Measurements from ENCODE around the gene VANGL1. TPM values are rescaled to one million over a fixed set of nuclear protein-coding genes. Genes with fewer than 3 reads are reported as not detected.

Gene VANGL1
- total RNA-seq, 1 donor from 2014 or later, result 9.5 TPM

GRCh38 chr1:115719285-115719684 lies 77.5 kb downstream of the VANGL1 start:
- no peak for DNase-seq (ENCODE audit: low spot score)
- H3K27me3 Mint-ChIP-seq (ENCODE audit: low read depth), result peaks cover 28% of the 10 kb centered on the region
- peaks cover 2% of the 10 kb centered on the region for H3K4me1 Mint-ChIP-seq (ENCODE audit: low read depth)
- H3K9me3 Mint-ChIP-seq, result no peaks in the 10 kb centered on the region
- intact Hi-C loops (cut with micrococcal nuclease), result no loop called here
- H3K27ac Mint-ChIP-seq, result no peak overlapping the region
- H3K4me3 Mint-ChIP-seq (ENCODE audit: low read depth), result no peak overlapping the region
- H3K36me3 Mint-ChIP-seq (ENCODE audit: low read depth), result no peaks in the 10 kb centered on the region

- H3K36me3 Mint-ChIP-seq (ENCODE audit: low read depth), result no peaks in the 10 kb centered on the region
- H3K27ac Mint-ChIP-seq, result no peak overlapping the region
- intact Hi-C loops (cut with micrococcal nuclease), result no loop called here
These were observed 80.5 kb downstream of the VANGL1 start for GRCh38 chr1:115722221-115722620.

GRCh38 chr1:115723756-115724155 lies 82.0 kb downstream of the VANGL1 start:
- H3K4me1 Mint-ChIP-seq (ENCODE audit: low read depth), result no peaks in the 10 kb centered on the region
- H3K36me3 Mint-ChIP-seq (ENCODE audit: low read depth), result no peaks in the 10 kb centered on the region
- no peak overlapping the region for H3K4me3 Mint-ChIP-seq (ENCODE audit: low read depth)
- no peak for DNase-seq (ENCODE audit: low spot score)
- intact Hi-C loops (cut with micrococcal nuclease), result no loop called here
- H3K27me3 Mint-ChIP-seq (ENCODE audit: low read depth), result peaks cover 16% of the 10 kb centered on the region
- H3K27ac Mint-ChIP-seq, result no peak overlapping the region
- H3K9me3 Mint-ChIP-seq, result no peaks in the 10 kb centered on the region

More at GRCh38 chr1:115722221-115722620, 80.5 kb downstream of the VANGL1 start:
- no peaks in the 10 kb centered on the region for H3K9me3 Mint-ChIP-seq
- no peak overlapping the region for H3K4me3 Mint-ChIP-seq (ENCODE audit: low read depth)
- peaks cover 2% of the 10 kb centered on the region for H3K4me1 Mint-ChIP-seq (ENCODE audit: low read depth)
- DNase-seq (ENCODE audit: low spot score), result no peak
- peaks cover 18% of the 10 kb centered on the region for H3K27me3 Mint-ChIP-seq (ENCODE audit: low read depth)

GRCh38 chr1:115725600-115725999 lies 83.8 kb downstream of the VANGL1 start:
- Mint-ChIP-seq H3K36me3 (ENCODE audit: low read depth) (no peaks in the 10 kb centered on the region), H3K9me3 (no peaks in the 10 kb centered on the region), H3K4me3 (ENCODE audit: low read depth) (no peak overlapping the region), H3K4me1 (ENCODE audit: low read depth) (no peaks in the 10 kb centered on the region), H3K27ac (no peak overlapping the region), H3K27me3 (ENCODE audit: low read depth) (peaks cover 13% of the 10 kb centered on the region)
- intact Hi-C loops (cut with micrococcal nuclease), result no loop called here
- DNase-seq (ENCODE audit: low spot score), result no peak

- Mint-ChIP-seq H3K36me3 (ENCODE audit: low read depth) (no peaks in the 10 kb centered on the region), H3K27me3 (ENCODE audit: low read depth) (peaks cover 13% of the 10 kb centered on the region), H3K27ac (no peak overlapping the region), H3K4me1 (ENCODE audit: low read depth) (no peaks in the 10 kb centered on the region), H3K4me3 (ENCODE audit: low read depth) (no peak overlapping the region), H3K9me3 (no peaks in the 10 kb centered on the region)
- no peak for DNase-seq (ENCODE audit: low spot score)
- intact Hi-C loops (cut with micrococcal nuclease), result no loop called here
These were observed 84.4 kb downstream of the VANGL1 start for GRCh38 chr1:115726161-115726560.

- Mint-ChIP-seq H3K9me3 (no peaks in the 10 kb centered on the region), H3K27me3 (ENCODE audit: low read depth) (peaks cover 13% of the 10 kb centered on the region), H3K36me3 (ENCODE audit: low read depth) (no peaks in the 10 kb centered on the region), H3K4me1 (ENCODE audit: low read depth) (no peaks in the 10 kb centered on the region), H3K4me3 (ENCODE audit: low read depth) (no peak overlapping the region), H3K27ac (no peak overlapping the region)
- no peak for DNase-seq (ENCODE audit: low spot score)
- intact Hi-C loops (cut with micrococcal nuclease), result no loop called here
These were observed 84.8 kb downstream of the VANGL1 start for GRCh38 chr1:115726570-115726969.

GRCh38 chr1:115727706-115728249 lies 86.0 kb downstream of the VANGL1 start:
- H3K9me3 Mint-ChIP-seq, result no peaks in the 10 kb centered on the region
- H3K27me3 Mint-ChIP-seq (ENCODE audit: low read depth), result peaks cover 13% of the 10 kb centered on the region
- H3K4me1 Mint-ChIP-seq (ENCODE audit: low read depth), result no peaks in the 10 kb centered on the region
- H3K4me3 Mint-ChIP-seq (ENCODE audit: low read depth), result no peak overlapping the region
- intact Hi-C loops (cut with micrococcal nuclease), result no loop called here
- H3K36me3 Mint-ChIP-seq (ENCODE audit: low read depth), result no peaks in the 10 kb centered on the region
- DNase-seq (ENCODE audit: low spot score), result no peak
- no peak overlapping the region for H3K27ac Mint-ChIP-seq

GRCh38 chr1:115728341-115728740 lies 86.6 kb downstream of the VANGL1 start:
- intact Hi-C loops (cut with micrococcal nuclease), result no loop called here
- H3K36me3 Mint-ChIP-seq (ENCODE audit: low read depth), result no peaks in the 10 kb centered on the region
- H3K27ac Mint-ChIP-seq, result no peak overlapping the region
- DNase-seq (ENCODE audit: low spot score), result no peak
- no peak overlapping the region for H3K4me3 Mint-ChIP-seq (ENCODE audit: low read depth)
- H3K27me3 Mint-ChIP-seq (ENCODE audit: low read depth), result peaks cover 13% of the 10 kb centered on the region
- H3K4me1 Mint-ChIP-seq (ENCODE audit: low read depth), result no peaks in the 10 kb centered on the region
- H3K9me3 Mint-ChIP-seq, result no peaks in the 10 kb centered on the region

- H3K4me3 Mint-ChIP-seq (ENCODE audit: low read depth), result no peak overlapping the region
- intact Hi-C loops (cut with micrococcal nuclease), result no loop called here
- H3K36me3 Mint-ChIP-seq (ENCODE audit: low read depth), result no peaks in the 10 kb centered on the region
- no peaks in the 10 kb centered on the region for H3K9me3 Mint-ChIP-seq
- H3K27me3 Mint-ChIP-seq (ENCODE audit: low read depth), result peaks cover 12% of the 10 kb centered on the region
- no peak for DNase-seq (ENCODE audit: low spot score)
- H3K27ac Mint-ChIP-seq, result no peak overlapping the region
- no peaks in the 10 kb centered on the region for H3K4me1 Mint-ChIP-seq (ENCODE audit: low read depth)
These were observed 88.0 kb downstream of the VANGL1 start for GRCh38 chr1:115729756-115730155.

GRCh38 chr1:115732316-115732715 lies 90.5 kb downstream of the VANGL1 start:
- DNase-seq (ENCODE audit: low spot score), result no peak
- Mint-ChIP-seq H3K4me3 (ENCODE audit: low read depth) (no peak overlapping the region), H3K9me3 (no peaks in the 10 kb centered on the region), H3K36me3 (ENCODE audit: low read depth) (no peaks in the 10 kb centered on the region), H3K27ac (no peak overlapping the region), H3K4me1 (ENCODE audit: low read depth) (no peaks in the 10 kb centered on the region), H3K27me3 (ENCODE audit: low read depth) (peaks cover 12% of the 10 kb centered on the region)
- intact Hi-C loops (cut with micrococcal nuclease), result no loop called here

GRCh38 chr1:115740811-115741210 lies 99.0 kb downstream of the VANGL1 start:
- no peak overlapping the region for H3K4me3 Mint-ChIP-seq (ENCODE audit: low read depth)
- no peaks in the 10 kb centered on the region for H3K4me1 Mint-ChIP-seq (ENCODE audit: low read depth)
- H3K27me3 Mint-ChIP-seq (ENCODE audit: low read depth), result peaks cover 1% of the 10 kb centered on the region
- no peaks in the 10 kb centered on the region for H3K36me3 Mint-ChIP-seq (ENCODE audit: low read depth)
- no peak overlapping the region for H3K27ac Mint-ChIP-seq
- DNase-seq (ENCODE audit: low spot score), result no peak
- intact Hi-C loops (cut with micrococcal nuclease), result no loop called here
- H3K9me3 Mint-ChIP-seq, result no peaks in the 10 kb centered on the region

GRCh38 chr1:115744646-115745275 lies 103.0 kb downstream of the VANGL1 start:
- no peak for DNase-seq (ENCODE audit: low spot score)
- H3K27ac Mint-ChIP-seq, result no peak overlapping the region
- no peaks in the 10 kb centered on the region for H3K4me1 Mint-ChIP-seq (ENCODE audit: low read depth)
- H3K9me3 Mint-ChIP-seq, result no peaks in the 10 kb centered on the region
- intact Hi-C loops (cut with micrococcal nuclease), result no loop called here
- peaks cover 9% of the 10 kb centered on the region for H3K27me3 Mint-ChIP-seq (ENCODE audit: low read depth)
- no peaks in the 10 kb centered on the region for H3K36me3 Mint-ChIP-seq (ENCODE audit: low read depth)
- H3K4me3 Mint-ChIP-seq (ENCODE audit: low read depth), result no peak overlapping the region

- Mint-ChIP-seq H3K4me3 (ENCODE audit: low read depth) (no peak overlapping the region), H3K27me3 (ENCODE audit: low read depth) (peaks cover 9% of the 10 kb centered on the region), H3K36me3 (ENCODE audit: low read depth) (no peaks in the 10 kb centered on the region), H3K9me3 (no peaks in the 10 kb centered on the region), H3K27ac (no peak overlapping the region), H3K4me1 (ENCODE audit: low read depth) (no peaks in the 10 kb centered on the region)
- DNase-seq (ENCODE audit: low spot score), result no peak
- intact Hi-C loops (cut with micrococcal nuclease), result no loop called here
These were observed 104.4 kb downstream of the VANGL1 start for GRCh38 chr1:115746021-115746690.
